Peyer's patch (tissue), 4 donors: ENCODE measurements around the gene SF3B5.

Experiments used
- POLR2A ChIP-seq, 2 donors: fragments of 450-650 bp; IDR thresholded peaks; one replicate each; pipeline ENCODE4 v1.5.1; 2017; ENCODE audit warnings: antibody characterized with exemption in 2 of 2, mild to moderate bottlenecking in 2 of 2, moderate library complexity in 2 of 2
- TF ChIP-seq, protein P1 (sequence below), 6 experiments: fragments of 450-650 bp in 4 of 6; fragments of 200-600 bp in 2 of 6; sonication (generic) in 1 of 6; IDR thresholded peaks; one replicate each; pipeline ENCODE4 v1.5.1; 2017 to 2019; ENCODE audit warnings: antibody characterized with exemption in 6 of 6, mild to moderate bottlenecking in 3 of 6, moderate library complexity in 1 of 6

DNA sequence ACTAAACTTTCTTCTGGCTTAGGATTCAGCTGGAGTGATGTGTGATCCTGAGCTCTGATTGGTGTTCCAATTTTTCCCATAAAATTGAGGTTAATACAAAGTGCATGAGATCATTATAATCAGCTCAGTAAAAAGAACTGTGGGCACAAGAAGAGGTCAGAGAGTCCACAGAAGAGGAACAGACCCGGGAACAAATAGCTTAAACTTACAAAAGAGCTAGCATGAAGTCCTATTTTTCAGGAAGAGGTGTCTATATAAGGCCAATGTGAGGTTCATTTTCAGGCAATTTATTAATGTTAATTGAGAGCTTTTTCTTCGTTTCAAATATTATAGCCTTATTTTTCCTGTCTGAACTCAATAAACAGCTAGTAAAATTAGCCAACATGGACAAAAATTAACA is 28.0 kb upstream of the SF3B5 start:
- TF ChIP-seq, protein P1, sequence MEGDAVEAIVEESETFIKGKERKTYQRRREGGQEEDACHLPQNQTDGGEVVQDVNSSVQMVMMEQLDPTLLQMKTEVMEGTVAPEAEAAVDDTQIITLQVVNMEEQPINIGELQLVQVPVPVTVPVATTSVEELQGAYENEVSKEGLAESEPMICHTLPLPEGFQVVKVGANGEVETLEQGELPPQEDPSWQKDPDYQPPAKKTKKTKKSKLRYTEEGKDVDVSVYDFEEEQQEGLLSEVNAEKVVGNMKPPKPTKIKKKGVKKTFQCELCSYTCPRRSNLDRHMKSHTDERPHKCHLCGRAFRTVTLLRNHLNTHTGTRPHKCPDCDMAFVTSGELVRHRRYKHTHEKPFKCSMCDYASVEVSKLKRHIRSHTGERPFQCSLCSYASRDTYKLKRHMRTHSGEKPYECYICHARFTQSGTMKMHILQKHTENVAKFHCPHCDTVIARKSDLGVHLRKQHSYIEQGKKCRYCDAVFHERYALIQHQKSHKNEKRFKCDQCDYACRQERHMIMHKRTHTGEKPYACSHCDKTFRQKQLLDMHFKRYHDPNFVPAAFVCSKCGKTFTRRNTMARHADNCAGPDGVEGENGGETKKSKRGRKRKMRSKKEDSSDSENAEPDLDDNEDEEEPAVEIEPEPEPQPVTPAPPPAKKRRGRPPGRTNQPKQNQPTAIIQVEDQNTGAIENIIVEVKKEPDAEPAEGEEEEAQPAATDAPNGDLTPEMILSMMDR (IDR thresholded peaks at IDR 0.05): no peak
- TF ChIP-seq POLR2A (IDR thresholded peaks at IDR 0.05): no peak
